T47D (cell line): Measurements from ENCODE around the gene ZNF879.

ENCODE experiments used
- DNase-seq, 2 experiments: peaks; one replicate each; pipeline versions ENCODE4 v3.0.0 to v3.0.0-alpha.2; 2011 to 2012; ENCODE audit warnings: low read depth in 1 of 2, low spot score in 1 of 2
- JUND ChIP-seq: IDR thresholded peaks from 2 replicates; pipeline ENCODE4 v1.6.1; 2012; ENCODE audit warnings: low read depth
- in situ Hi-C: cut with HindIII; loops from 2 replicates; pipeline ENCODE4 v1.10.0; 2016; ENCODE audit warnings: low sequenced_read_pairs, low pct_unique_long_range_greater_than_20kb

The ZNF879 gene

GRCh38 chr5:179054036-179054785, 30.6 kb downstream of the ZNF879 start:
- TF ChIP-seq JUND, result no peak
- DNase-seq, result peak in 1 of 2 experiments; percentile 25
- in situ Hi-C loops, result no loop called here

- TF ChIP-seq JUND, result no peak
- DNase-seq, result no peak
- in situ Hi-C loops, result no loop called here
These were observed 31.3 kb downstream of the ZNF879 start for GRCh38 chr5:179054876-179055275.

- TF ChIP-seq JUND, result no peak
- DNase-seq, result peak in 1 of 2 experiments; percentile 28
- in situ Hi-C loops, result no loop called here
These were observed 31.8 kb downstream of the ZNF879 start for GRCh38 chr5:179055436-179055835.

- in situ Hi-C loops, result no loop called here
- DNase-seq, result no peak
- TF ChIP-seq JUND, result no peak
These were observed 32.2 kb downstream of the ZNF879 start for GRCh38 chr5:179055841-179056240.

- peak; percentile 90 to 91 for DNase-seq
- in situ Hi-C loops, result no loop called here
- TF ChIP-seq JUND, result no peak
These were observed 36.8 kb downstream of the ZNF879 start, which contains the start of gene ZNF354C for GRCh38 chr5:179060116-179061008. TSS of gene ZNF354C (plus strand) at chr5:179060373. CDS start at chr5:179062069, 1,696 bp downstream.

GRCh38 chr5:179061025-179061424, 37.4 kb downstream of the ZNF879 start:
- in situ Hi-C loops, result no loop called here
- no peak for TF ChIP-seq JUND
- DNase-seq, result no peak

GRCh38 chr5:179065703-179066102, 42.1 kb downstream of the ZNF879 start:
- in situ Hi-C loops, result no loop called here
- no peak for TF ChIP-seq JUND
- no peak for DNase-seq

- TF ChIP-seq JUND, result no peak
- DNase-seq, result no peak
- in situ Hi-C loops, result no loop called here
These were observed 55.8 kb downstream of the ZNF879 start for GRCh38 chr5:179079165-179079987.

- DNase-seq, result no peak
- TF ChIP-seq JUND, result no peak
- in situ Hi-C loops, result no loop called here
These were observed 57.1 kb downstream of the ZNF879 start for GRCh38 chr5:179080724-179081123.
